ENCODE data around the gene CHURC1.

DNA sequence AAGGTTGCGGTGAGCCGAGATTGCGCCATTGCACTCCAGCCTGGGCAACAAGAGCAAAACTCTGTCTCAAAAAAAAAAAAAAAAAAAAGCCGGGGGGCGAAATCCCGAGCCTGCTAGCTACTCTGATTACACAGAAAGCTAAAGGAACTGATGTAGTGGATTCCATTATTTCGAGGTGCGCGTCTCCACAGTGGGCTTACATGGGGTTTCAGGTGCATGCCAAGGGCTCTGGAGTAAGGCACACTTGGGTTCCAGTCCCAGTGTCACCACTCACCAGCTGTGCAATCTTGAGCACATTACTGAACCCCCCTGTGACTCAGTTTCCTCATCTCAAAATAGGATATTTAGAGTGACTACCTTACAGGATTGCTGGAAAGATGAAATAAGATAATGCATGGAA is 59.6 kb downstream of the CHURC1 start:
- TF ChIP-seq, protein P1, sequence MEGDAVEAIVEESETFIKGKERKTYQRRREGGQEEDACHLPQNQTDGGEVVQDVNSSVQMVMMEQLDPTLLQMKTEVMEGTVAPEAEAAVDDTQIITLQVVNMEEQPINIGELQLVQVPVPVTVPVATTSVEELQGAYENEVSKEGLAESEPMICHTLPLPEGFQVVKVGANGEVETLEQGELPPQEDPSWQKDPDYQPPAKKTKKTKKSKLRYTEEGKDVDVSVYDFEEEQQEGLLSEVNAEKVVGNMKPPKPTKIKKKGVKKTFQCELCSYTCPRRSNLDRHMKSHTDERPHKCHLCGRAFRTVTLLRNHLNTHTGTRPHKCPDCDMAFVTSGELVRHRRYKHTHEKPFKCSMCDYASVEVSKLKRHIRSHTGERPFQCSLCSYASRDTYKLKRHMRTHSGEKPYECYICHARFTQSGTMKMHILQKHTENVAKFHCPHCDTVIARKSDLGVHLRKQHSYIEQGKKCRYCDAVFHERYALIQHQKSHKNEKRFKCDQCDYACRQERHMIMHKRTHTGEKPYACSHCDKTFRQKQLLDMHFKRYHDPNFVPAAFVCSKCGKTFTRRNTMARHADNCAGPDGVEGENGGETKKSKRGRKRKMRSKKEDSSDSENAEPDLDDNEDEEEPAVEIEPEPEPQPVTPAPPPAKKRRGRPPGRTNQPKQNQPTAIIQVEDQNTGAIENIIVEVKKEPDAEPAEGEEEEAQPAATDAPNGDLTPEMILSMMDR (IDR thresholded peaks at IDR 0.05): no peak
- TF ChIP-seq POLR2A (IDR thresholded peaks at IDR 0.05): no peak
